Naive B cell (primary cell): ENCODE measurements around the gene HASPIN. TPM values are rescaled to one million over a fixed set of nuclear protein-coding genes. Genes with fewer than 3 reads are reported as not detected.
A peak's percentile ranks its signal among the peaks of the same experiment; 100 is the strongest.

ENCODE experiments used
- ATAC-seq, 2 donors: fragments of 150-1000 bp; cut with Tn5 transposase; 2 replicates each; pipeline ENCODE4 v1.10.0; 2021; ENCODE audit warnings: low read depth in 2 of 2, mild to moderate bottlenecking in 2 of 2, moderate library complexity in 2 of 2
- DNase-seq: peaks from one replicate; pipeline ENCODE4 v3.0.0; 2022
- H3K27ac Mint-ChIP-seq, 6 donors: one replicate each; pipeline ENCODE4 v1.8.0; 2020 to 2022; ENCODE audit warnings: mild to moderate bottlenecking in 6 of 6, mixed read lengths in 6 of 6, moderate library complexity in 5 of 6, inconsistent platforms in 2 of 6
- H3K27me3 Mint-ChIP-seq, 3 donors: one replicate each; pipeline ENCODE4 v1.8.0; 2021 to 2022; ENCODE audit warnings: mixed read lengths in 3 of 3, mild to moderate bottlenecking in 1 of 3
- H3K36me3 Mint-ChIP-seq, 2 donors: one replicate each; pipeline ENCODE4 v1.8.0; 2020 to 2022; ENCODE audit warnings: mixed read lengths in 2 of 2, inconsistent platforms in 1 of 2, mild to moderate bottlenecking in 1 of 2
- H3K4me1 Mint-ChIP-seq, 3 donors: one replicate each; pipeline ENCODE4 v1.8.0; 2020 to 2022; ENCODE audit warnings: mixed read lengths in 3 of 3, inconsistent platforms in 1 of 3, mild to moderate bottlenecking in 1 of 3, moderate library complexity in 1 of 3
- H3K4me3 Mint-ChIP-seq, 8 donors: one replicate each; pipeline ENCODE4 v1.8.0; 2020 to 2022; ENCODE audit warnings: mild to moderate bottlenecking in 8 of 8, mixed read lengths in 8 of 8, moderate library complexity in 8 of 8, inconsistent platforms in 2 of 8
- H3K9me3 Mint-ChIP-seq, 7 donors: one replicate each; pipeline ENCODE4 v1.8.0; 2020 to 2022; ENCODE audit warnings: mixed read lengths in 7 of 7, mild to moderate bottlenecking in 5 of 7, inconsistent platforms in 2 of 7, moderate library complexity in 1 of 7
- polyA plus RNA-seq, 6 donors: library from polyadenylated mRNA; unstranded; fragments of 300-500 nt; fragmentation: Illumina TruSeq; gene quantifications; one replicate each; pipeline ENCODE4 v1.2.3, GENCODE V29; 2021; ENCODE audit warnings: low read depth in 6 of 6

The HASPIN gene
- polyA plus RNA-seq, 6 donors from 2014 or later: 0.19 to 2.3 (median 0.74) TPM

- DNase-seq: no peak
- Mint-ChIP-seq H3K27ac (peak overlapping the region in 3 of 6 donors; percentile 12 to 95 (median 72)), H3K36me3 (no peaks in the 10 kb centered on the region), H3K4me1 (peaks cover 29 to 41% (median 30%) of the 10 kb centered on the region in 3 donors), H3K9me3 (no peaks in the 10 kb centered on the region), H3K27me3 (peaks cover 0 to 3% (median 3%) of the 10 kb centered on the region in 3 donors), H3K4me3 (peak overlapping the region in 4 of 8 donors; percentile 15 to 82 (median 32))
- ATAC-seq: no peak
Observed at GRCh38 chr17:3765981-3766380, 42.3 kb downstream of the HASPIN start.

- DNase-seq (no peak), ATAC-seq (no peak)
- H3K9me3 Mint-ChIP-seq: no peaks in the 10 kb centered on the region
- no peaks in the 10 kb centered on the region for H3K36me3 Mint-ChIP-seq
- H3K4me1 Mint-ChIP-seq: peaks cover 29 to 45% (median 34%) of the 10 kb centered on the region in 3 donors
- H3K4me3 Mint-ChIP-seq: no peak overlapping the region
- no peaks in the 10 kb centered on the region for H3K27me3 Mint-ChIP-seq
- peak overlapping the region in 1 of 6 donors; percentile 7 for H3K27ac Mint-ChIP-seq
Observed at GRCh38 chr17:3766779-3767178, 43.1 kb downstream of the HASPIN start.

- H3K27ac Mint-ChIP-seq: peak overlapping the region in 3 of 6 donors; percentile 14 to 57 (median 38)
- H3K36me3 Mint-ChIP-seq: no peaks in the 10 kb centered on the region
- H3K9me3 Mint-ChIP-seq: no peaks in the 10 kb centered on the region
- peaks cover 33 to 45% (median 40%) of the 10 kb centered on the region in 3 donors for H3K4me1 Mint-ChIP-seq
- no peaks in the 10 kb centered on the region for H3K27me3 Mint-ChIP-seq
- ATAC-seq: no peak
- H3K4me3 Mint-ChIP-seq: no peak overlapping the region
- DNase-seq: no peak
Observed at GRCh38 chr17:3768341-3768740, 44.6 kb downstream of the HASPIN start.

- peaks cover 29 to 43% (median 40%) of the 10 kb centered on the region in 3 donors for H3K4me1 Mint-ChIP-seq
- H3K9me3 Mint-ChIP-seq: no peaks in the 10 kb centered on the region
- H3K4me3 Mint-ChIP-seq: no peak overlapping the region
- H3K27me3 Mint-ChIP-seq: no peaks in the 10 kb centered on the region
- H3K36me3 Mint-ChIP-seq: no peaks in the 10 kb centered on the region
- DNase-seq (no peak), ATAC-seq (no peak)
- peak overlapping the region in 2 of 6 donors; percentile 38 to 54 for H3K27ac Mint-ChIP-seq
Observed at GRCh38 chr17:3768769-3769168, 45.1 kb downstream of the HASPIN start.

GRCh38 chr17:3770466-3770865, 46.8 kb downstream of the HASPIN start:
- DNase-seq (peak; percentile 56), ATAC-seq (peak; percentile 90 to 93)
- Mint-ChIP-seq H3K4me3 (peak overlapping the region in 1 of 8 donors; percentile 35), H3K4me1 (peaks cover 26 to 34% (median 31%) of the 10 kb centered on the region in 3 donors), H3K9me3 (no peaks in the 10 kb centered on the region), H3K27ac (peak overlapping the region; percentile 66 to 92 (median 81)), H3K27me3 (no peaks in the 10 kb centered on the region), H3K36me3 (no peaks in the 10 kb centered on the region)

- peaks cover 20 to 29% (median 26%) of the 10 kb centered on the region in 3 donors for H3K4me1 Mint-ChIP-seq
- ATAC-seq: no peak
- H3K9me3 Mint-ChIP-seq: no peaks in the 10 kb centered on the region
- H3K27me3 Mint-ChIP-seq: no peaks in the 10 kb centered on the region
- no peaks in the 10 kb centered on the region for H3K36me3 Mint-ChIP-seq
- H3K4me3 Mint-ChIP-seq: no peak overlapping the region
- H3K27ac Mint-ChIP-seq: peak overlapping the region in 4 of 6 donors; percentile 42 to 69 (median 52)
- no peak for DNase-seq
Observed at GRCh38 chr17:3771140-3771539, 47.4 kb downstream of the HASPIN start.

- no peaks in the 10 kb centered on the region for H3K27me3 Mint-ChIP-seq
- peaks cover 17 to 29% (median 26%) of the 10 kb centered on the region in 3 donors for H3K4me1 Mint-ChIP-seq
- no peaks in the 10 kb centered on the region for H3K36me3 Mint-ChIP-seq
- peak overlapping the region in 1 of 8 donors; percentile 47 for H3K4me3 Mint-ChIP-seq
- peak overlapping the region in 1 of 6 donors; percentile 68 for H3K27ac Mint-ChIP-seq
- no peak for DNase-seq
- no peaks in the 10 kb centered on the region for H3K9me3 Mint-ChIP-seq
- no peak for ATAC-seq
Observed at GRCh38 chr17:3772764-3773163, 49.1 kb downstream of the HASPIN start.

- DNase-seq: no peak
- Mint-ChIP-seq H3K27ac (no peak overlapping the region), H3K4me1 (peaks cover 17 to 26% (median 26%) of the 10 kb centered on the region in 3 donors), H3K9me3 (no peaks in the 10 kb centered on the region), H3K36me3 (no peaks in the 10 kb centered on the region), H3K27me3 (no peaks in the 10 kb centered on the region), H3K4me3 (peak overlapping the region in 1 of 8 donors; percentile 9)
- ATAC-seq: no peak
Observed at GRCh38 chr17:3773511-3773910, 49.8 kb downstream of the HASPIN start.

GRCh38 chr17:3773966-3774365, 50.3 kb downstream of the HASPIN start:
- H3K4me1 Mint-ChIP-seq: peaks cover 17 to 26% (median 21%) of the 10 kb centered on the region in 3 donors
- ATAC-seq (no peak), DNase-seq (no peak)
- no peaks in the 10 kb centered on the region for H3K9me3 Mint-ChIP-seq
- no peaks in the 10 kb centered on the region for H3K27me3 Mint-ChIP-seq
- no peaks in the 10 kb centered on the region for H3K36me3 Mint-ChIP-seq
- no peak overlapping the region for H3K4me3 Mint-ChIP-seq
- H3K27ac Mint-ChIP-seq: no peak overlapping the region

Other genes with a start within 250 kb of the HASPIN start
- not detected for gene ASPA, start 247.9 kb upstream of the HASPIN start, polyA plus RNA-seq
- gene TRPV3, start 166.1 kb upstream of the HASPIN start, polyA plus RNA-seq: under 1 TPM in 2 of 6 donors, not detected in 4; 0.19 to 0.21 TPM
- 1 to 10 TPM in 1 of 6 donors, under 1 TPM in 3, not detected in 2; 0.13 to 1.2 (median 0.52) TPM for gene TRPV1, start 114.5 kb upstream of the HASPIN start, polyA plus RNA-seq
- 1 to 10 TPM; 4.3 to 8.4 (median 6.6) TPM for gene SHPK, start 87.7 kb upstream of the HASPIN start, polyA plus RNA-seq
- 10 to 100 TPM in 3 of 6 donors, 1 to 10 TPM in 3; 9.2 to 14.5 (median 10.2) TPM for gene CTNS, start 87.1 kb upstream of the HASPIN start, polyA plus RNA-seq
- 10 to 100 TPM; 37.1 to 56.5 (median 45.1) TPM for gene TAX1BP3, start 55.3 kb upstream of the HASPIN start, polyA plus RNA-seq
- 10 to 100 TPM; 38.9 to 83.4 (median 55.2) TPM for gene EMC6, start 55.1 kb upstream of the HASPIN start, polyA plus RNA-seq
- gene P2RX5, start 27.7 kb upstream of the HASPIN start, polyA plus RNA-seq: 100 to 1,000 TPM; 377 to 864 (median 638) TPM
- 100 to 1,000 TPM in 5 of 6 donors, 10 to 100 TPM in 1; 93.9 to 177 (median 158) TPM for gene ITGAE, start 77.3 kb downstream of the HASPIN start, polyA plus RNA-seq
- gene NCBP3, start 122.3 kb downstream of the HASPIN start, polyA plus RNA-seq: 10 to 100 TPM in 5 of 6 donors, 1 to 10 TPM in 1; 9.4 to 34.1 (median 13.2) TPM
- gene CAMKK1, start 169.2 kb downstream of the HASPIN start, polyA plus RNA-seq: 1 to 10 TPM in 4 of 6 donors, under 1 TPM in 2; 0.69 to 1.4 (median 1.1) TPM
- gene P2RX1, start 192.6 kb downstream of the HASPIN start, polyA plus RNA-seq: 10 to 100 TPM in 5 of 6 donors, 1 to 10 TPM in 1; 2.3 to 20.2 (median 15.1) TPM
- gene ATP2A3, start 240.5 kb downstream of the HASPIN start, polyA plus RNA-seq: 100 to 1,000 TPM in 2 of 6 donors, 10 to 100 TPM in 4; 68.7 to 180 (median 94.2) TPM